Activated CD8-positive, alpha-beta memory T cell treated with anti-CD3 and anti-CD28 coated beads, Interleukin-2, amount 50 U/mL, for 1 hour (primary cell): Measurements from ENCODE around the gene XYLT2.

Experiments used
- DNase-seq: peaks from one replicate; pipeline ENCODE4 v3.0.0-alpha.2; 2020; ENCODE audit errors: extremely low read depth

The XYLT2 gene

GRCh38 chr17:50348522-50349242 lies 2.8 kb downstream of the XYLT2 start:
- DNase-seq, result no peak

GRCh38 chr17:50349243-50349600 lies 3.3 kb downstream of the XYLT2 start:
- no peak for DNase-seq

GRCh38 chr17:50350733-50351132 lies 4.8 kb downstream of the XYLT2 start:
- no peak for DNase-seq

- no peak for DNase-seq
These were observed 6.3 kb downstream of the XYLT2 start for GRCh38 chr17:50352072-50352692.

- no peak for DNase-seq
These were observed 7.0 kb downstream of the XYLT2 start for GRCh38 chr17:50352693-50353599.

GRCh38 chr17:50353600-50354195 lies 7.8 kb downstream of the XYLT2 start:
- DNase-seq, result no peak

GRCh38 chr17:50354198-50354597 lies 8.3 kb downstream of the XYLT2 start:
- no peak for DNase-seq

- no peak for DNase-seq
These were observed 8.8 kb downstream of the XYLT2 start for GRCh38 chr17:50354776-50355175.

- DNase-seq, result no peak
These were observed 9.4 kb downstream of the XYLT2 start for GRCh38 chr17:50355336-50355700.

GRCh38 chr17:50355701-50356341 lies 9.9 kb downstream of the XYLT2 start:
- DNase-seq, result no peak

GRCh38 chr17:50356418-50356817 lies 10.5 kb downstream of the XYLT2 start:
- no peak for DNase-seq

- no peak for DNase-seq
These were observed 11.1 kb downstream of the XYLT2 start for GRCh38 chr17:50356892-50357510.

GRCh38 chr17:50358177-50358576 lies 12.3 kb downstream of the XYLT2 start:
- DNase-seq, result no peak

GRCh38 chr17:50359005-50359699 lies 13.2 kb downstream of the XYLT2 start:
- no peak for DNase-seq

- no peak for DNase-seq
These were observed 14.1 kb downstream of the XYLT2 start for GRCh38 chr17:50359998-50360461.

GRCh38 chr17:50360486-50361115 lies 14.7 kb downstream of the XYLT2 start:
- no peak for DNase-seq

- no peak for DNase-seq
These were observed 15.9 kb downstream of the XYLT2 start for GRCh38 chr17:50361561-50362480.

GRCh38 chr17:50362661-50363060 lies 16.7 kb downstream of the XYLT2 start:
- no peak for DNase-seq
